SK-N-SH treated with all-trans-retinoic acid at 6 μM for 48 hours (cell line): ENCODE results near the gene NNMT.

ENCODE experiments used
- ATAC-seq: fragments of 200-7000 bp; cut with Tn5 transposase; 3 replicates; pipeline ENCODE4 v1.9.1; 2020; ENCODE audit warnings: mild to moderate bottlenecking, moderate library complexity
- ARNTL ChIP-seq: fragments of 450-650 bp; formaldehyde crosslinking; IDR thresholded peaks from 2 replicates; pipeline ENCODE4 v1.5.0; 2020; ENCODE audit warnings: low read depth, mild to moderate bottlenecking, moderate library complexity, borderline replicate concordance
- CSDC2 ChIP-seq: fragments of 250-450 bp; sonication (Bioruptor Pico); IDR thresholded peaks from 2 replicates; pipeline ENCODE4 v1.5.0; 2020; ENCODE audit warnings: mild to moderate bottlenecking, moderate library complexity
- ESRRG ChIP-seq: fragments of 250-450 bp; sonication (Bioruptor Pico); IDR thresholded peaks from 2 replicates; pipeline ENCODE4 v1.6.1; 2021; ENCODE audit warnings: mild to moderate bottlenecking
- ISL1 ChIP-seq: fragments of 250-450 bp; sonication (Bioruptor Pico); IDR thresholded peaks from 2 replicates; pipeline ENCODE4 v2.1.2; 2022; ENCODE audit warnings: mild to moderate bottlenecking, moderate library complexity
- OSR1 ChIP-seq: fragments of 250-450 bp; sonication (Bioruptor Pico); IDR thresholded peaks from 2 replicates; pipeline ENCODE4 v1.8.0; 2022; ENCODE audit warnings: moderate library complexity, mild to moderate bottlenecking, inconsistent platforms
- PATZ1 ChIP-seq: fragments of 250-450 bp; sonication (Bioruptor Pico); IDR thresholded peaks from 2 replicates; pipeline ENCODE4 v1.8.0; 2020; ENCODE audit warnings: mild to moderate bottlenecking, moderate library complexity, borderline replicate concordance
- POU6F1 ChIP-seq: fragments of 250-450 bp; sonication (Bioruptor Pico); IDR thresholded peaks from 2 replicates; pipeline ENCODE4 v1.8.0; 2021; ENCODE audit warnings: low read depth, mild to moderate bottlenecking, moderate library complexity, borderline replicate concordance
- PPARA ChIP-seq: fragments of 250-450 bp; sonication (Bioruptor Pico); IDR thresholded peaks from 2 replicates; pipeline ENCODE4 v1.5.0; 2020; ENCODE audit warnings: mild to moderate bottlenecking, borderline replicate concordance
- RARB ChIP-seq: fragments of 250-450 bp; sonication (Bioruptor Pico); IDR thresholded peaks from 2 replicates; pipeline ENCODE4 v1.8.0; 2021; ENCODE audit warnings: mild to moderate bottlenecking, moderate library complexity
- SNAI2 ChIP-seq: fragments of 250-450 bp; sonication (Bioruptor Pico); IDR thresholded peaks from 2 replicates; pipeline ENCODE4 v1.5.0; 2020; ENCODE audit warnings: mild to moderate bottlenecking, moderate library complexity
- TCF4 ChIP-seq: fragments of 250-450 bp; sonication (Bioruptor Pico); IDR thresholded peaks from 2 replicates; pipeline ENCODE4 v1.8.0; 2021; ENCODE audit warnings: mild to moderate bottlenecking, moderate library complexity, borderline replicate concordance
- TOX ChIP-seq: fragments of 250-450 bp; sonication (Bioruptor Pico); IDR thresholded peaks from 2 replicates; pipeline ENCODE4 v1.8.0; 2021; ENCODE audit warnings: mild to moderate bottlenecking, moderate library complexity, borderline replicate concordance
- TSHZ2 ChIP-seq: fragments of 250-450 bp; sonication (Bioruptor Pico); IDR thresholded peaks from 2 replicates; pipeline ENCODE4 v1.5.0; 2020; ENCODE audit warnings: mild to moderate bottlenecking, moderate library complexity
- ZC3H10 ChIP-seq: fragments of 250-450 bp; sonication (Bioruptor Pico); IDR thresholded peaks from 2 replicates; pipeline ENCODE4 v1.5.1; 2021; ENCODE audit warnings: mild to moderate bottlenecking, moderate library complexity
- ZFP3 ChIP-seq: fragments of 250-450 bp; sonication (Bioruptor Pico); IDR thresholded peaks from 2 replicates; pipeline ENCODE4 v1.5.0; 2020; ENCODE audit warnings: mild to moderate bottlenecking, moderate library complexity
- ZFP30 ChIP-seq: fragments of 450-650 bp; formaldehyde crosslinking; IDR thresholded peaks from 2 replicates; pipeline ENCODE4 v1.5.0; 2022; ENCODE audit warnings: mild to moderate bottlenecking, moderate library complexity
- ZNF565 ChIP-seq: fragments of 450-650 bp; formaldehyde crosslinking; conservative IDR thresholded peaks from 2 replicates; pipeline ENCODE4 v1.5.0; 2020; ENCODE audit warnings: low read depth, mild to moderate bottlenecking, moderate library complexity
- ZNF70 ChIP-seq: fragments of 450-650 bp; formaldehyde crosslinking; IDR thresholded peaks from 2 replicates; pipeline ENCODE4 v1.5.0; 2020; ENCODE audit warnings: mild to moderate bottlenecking, moderate library complexity
- ZNF8 ChIP-seq: fragments of 450-650 bp; formaldehyde crosslinking; IDR thresholded peaks from 2 replicates; pipeline ENCODE4 v1.5.0; 2020; ENCODE audit warnings: mild to moderate bottlenecking, moderate library complexity

NNMT gene

GRCh38 chr11:114251815-114252337 lies 44.3 kb upstream of the NNMT start:
- no peak for ATAC-seq
- TF ChIP-seq TSHZ2 (CRISPR knock-in tag) (no peak), PPARA (no peak), ESRRG (no peak), ISL1 (CRISPR knock-in tag) (no peak), ZFP3 (CRISPR knock-in tag) (no peak), CSDC2 (no peak), SNAI2 (no peak), OSR1 (CRISPR knock-in tag) (no peak), ARNTL (CRISPR knock-in tag) (no peak)

GRCh38 chr11:114252767-114253166 lies 43.4 kb upstream of the NNMT start:
- no peak for TF ChIP-seq CSDC2
- TF ChIP-seq TCF4 = no peak
- TF ChIP-seq POU6F1 = no peak
- TF ChIP-seq RARB (CRISPR knock-in tag) = no peak
- no peak for TF ChIP-seq OSR1 (CRISPR knock-in tag)
- no peak for TF ChIP-seq ZNF565
- no peak for TF ChIP-seq ARNTL (CRISPR knock-in tag)
- no peak for TF ChIP-seq PPARA
- no peak for TF ChIP-seq ZC3H10 (CRISPR knock-in tag)
- TF ChIP-seq TOX (CRISPR knock-in tag) = no peak
- no peak for TF ChIP-seq ESRRG
- TF ChIP-seq TSHZ2 (CRISPR knock-in tag) = no peak
- no peak for TF ChIP-seq ZNF70 (CRISPR knock-in tag)
- no peak for TF ChIP-seq ZFP30 (CRISPR knock-in tag)
- TF ChIP-seq, all 23 proteins: peak for 0
- ATAC-seq = no peak

- no peak for ATAC-seq
- TF ChIP-seq PATZ1 (CRISPR knock-in tag) (no peak), POU6F1 (no peak), TSHZ2 (CRISPR knock-in tag) (no peak), ISL1 (CRISPR knock-in tag) (no peak), ZFP3 (CRISPR knock-in tag) (no peak), ZC3H10 (CRISPR knock-in tag) (no peak), ZNF8 (CRISPR knock-in tag) (no peak)
Observed at GRCh38 chr11:114253771-114254170, 42.4 kb upstream of the NNMT start.
